ENCODE measurements around the gene CRABP1. TPM values are rescaled to one million over a fixed set of nuclear protein-coding genes. Genes with fewer than 3 reads are reported as not detected.

CRABP1 gene
- total RNA-seq, 5 donors from 2014 or later (not counting 1 experiment from before 2014, with no cell fraction given) = 0.47 to 0.99 TPM; not detected in 3

- no peak for ATAC-seq (replicated peaks in 1 of 4)
- peaks cover 0 to 11% of the 10 kb centered on the region in 2 experiments for H3K27me3 ChIP-seq (replicated peaks in 1 of 2; ENCODE audit: control insufficient read depth in 2 of 2, extremely low read depth in 1 of 2, insufficient read depth in 2 of 2, low read length in 1 of 2)
- Mint-ChIP-seq H3K9me3 (no peaks in the 10 kb centered on the region), H3K36me3 (no peaks in the 10 kb centered on the region), H3K4me1 (no peaks in the 10 kb centered on the region), H3K27me3 (peaks cover 8 to 23% of the 10 kb centered on the region in 2 donors), H3K27ac (no peak overlapping the region), H3K4me3 (no peak overlapping the region)
- H3K4me1 ChIP-seq (ENCODE audit: control insufficient read depth in 1 of 2, extremely low read depth in 1 of 2, insufficient read depth in 2 of 2, low read length in 2 of 2) = no peaks in the 10 kb centered on the region
- peak in 1 of 35 experiments; percentile 16 for DNase-seq
- POLR2A ChIA-PET = no interaction called here
- CTCF ChIA-PET = interaction anchor here in 1 of 2 donors (0.6 kb wide), 1 partner anchor 42 kb away, joined by 6 read pairs; no protein-coding TSS in a partner anchor
- no peaks in the 10 kb centered on the region for H3K9me3 ChIP-seq
- no peaks in the 10 kb centered on the region for H3K36me3 ChIP-seq (ENCODE audit: control insufficient read depth in 2 of 2, extremely low read depth in 1 of 2, insufficient read depth in 1 of 2, low read length in 1 of 2)
- H3K27ac ChIP-seq (ENCODE audit: low read length) = no peak overlapping the region
- WGBS (ENCODE audit: insufficient coverage) = no CpG with 5 or more reads among the region's 4 CpGs
- H3K4me3 ChIP-seq (ENCODE audit: control insufficient read depth in 1 of 2, extremely low read depth in 1 of 2, low read length in 1 of 2) = no peak overlapping the region
These were observed 12.9 kb downstream of the CRABP1 start for GRCh38 chr15:78353093-78353492.

- Histone ChIP-seq H3K9me3 (no peaks in the 10 kb centered on the region), H3K36me3 (ENCODE audit: control insufficient read depth in 2 of 2, extremely low read depth in 1 of 2, insufficient read depth in 1 of 2, low read length in 1 of 2) (no peaks in the 10 kb centered on the region), H3K4me1 (ENCODE audit: control insufficient read depth in 1 of 2, extremely low read depth in 1 of 2, insufficient read depth in 2 of 2, low read length in 2 of 2) (no peaks in the 10 kb centered on the region), H3K27me3 (replicated peaks in 1 of 2; ENCODE audit: control insufficient read depth in 2 of 2, extremely low read depth in 1 of 2, insufficient read depth in 2 of 2, low read length in 1 of 2) (peaks cover 0 to 4% of the 10 kb centered on the region in 2 experiments), H3K27ac (ENCODE audit: low read length) (no peak overlapping the region), H3K4me3 (ENCODE audit: control insufficient read depth in 1 of 2, extremely low read depth in 1 of 2, low read length in 1 of 2) (no peak overlapping the region)
- WGBS (ENCODE audit: insufficient coverage) = 88% methylated on average over 4 of the region's 8 CpGs
- Mint-ChIP-seq H3K36me3 (no peaks in the 10 kb centered on the region), H3K27ac (no peak overlapping the region), H3K9me3 (no peaks in the 10 kb centered on the region), H3K27me3 (peaks cover 7 to 19% of the 10 kb centered on the region in 2 donors), H3K4me3 (no peak overlapping the region), H3K4me1 (no peaks in the 10 kb centered on the region)
- CTCF ChIA-PET = interaction anchor here in 1 of 2 donors (0.7 kb wide), 2 partner anchors 10 to 56 kb away, joined by 3 to 4 read pairs; no protein-coding TSS in a partner anchor
- POLR2A ChIA-PET = no interaction called here
- DNase-seq (no peak), ATAC-seq (replicated peaks in 1 of 4) (no peak)
These were observed 15.0 kb downstream of the CRABP1 start for GRCh38 chr15:78355177-78355576.

GRCh38 chr15:78358102-78358870 lies 18.1 kb downstream of the CRABP1 start:
- Mint-ChIP-seq H3K4me1 (no peaks in the 10 kb centered on the region), H3K36me3 (no peaks in the 10 kb centered on the region), H3K4me3 (no peak overlapping the region), H3K27me3 (peaks cover 7 to 19% of the 10 kb centered on the region in 2 donors), H3K9me3 (no peaks in the 10 kb centered on the region), H3K27ac (no peak overlapping the region)
- ChIA-PET POLR2A (no interaction called here), CTCF (no interaction called here)
- no peak for ATAC-seq (replicated peaks in 1 of 4)
- Histone ChIP-seq H3K4me3 (ENCODE audit: control insufficient read depth in 1 of 2, extremely low read depth in 1 of 2, low read length in 1 of 2) (no peak overlapping the region), H3K9me3 (no peaks in the 10 kb centered on the region), H3K27ac (ENCODE audit: low read length) (no peak overlapping the region), H3K4me1 (ENCODE audit: control insufficient read depth in 1 of 2, extremely low read depth in 1 of 2, insufficient read depth in 2 of 2, low read length in 2 of 2) (no peaks in the 10 kb centered on the region), H3K36me3 (ENCODE audit: control insufficient read depth in 2 of 2, extremely low read depth in 1 of 2, insufficient read depth in 1 of 2, low read length in 1 of 2) (no peaks in the 10 kb centered on the region), H3K27me3 (replicated peaks in 1 of 2; ENCODE audit: control insufficient read depth in 2 of 2, extremely low read depth in 1 of 2, insufficient read depth in 2 of 2, low read length in 1 of 2) (peaks cover 0 to 8% of the 10 kb centered on the region in 2 experiments)
- no peak for DNase-seq
- WGBS (ENCODE audit: insufficient coverage) = no CpG with 5 or more reads among the region's 6 CpGs

- no peak for ATAC-seq (replicated peaks in 1 of 4)
- no peaks in the 10 kb centered on the region for H3K9me3 ChIP-seq
- H3K27ac ChIP-seq (ENCODE audit: low read length) = no peak overlapping the region
- peaks cover 7 to 19% of the 10 kb centered on the region in 2 donors for H3K27me3 Mint-ChIP-seq
- no peak overlapping the region for H3K4me3 Mint-ChIP-seq
- H3K9me3 Mint-ChIP-seq = no peaks in the 10 kb centered on the region
- no CpG with 5 or more reads among the region's 3 CpGs for WGBS (ENCODE audit: insufficient coverage)
- H3K27ac Mint-ChIP-seq = peak overlapping the region in 1 of 2 donors; percentile 3
- H3K4me3 ChIP-seq (ENCODE audit: control insufficient read depth in 1 of 2, extremely low read depth in 1 of 2, low read length in 1 of 2) = no peak overlapping the region
- no peaks in the 10 kb centered on the region for H3K4me1 Mint-ChIP-seq
- ChIA-PET POLR2A (no interaction called here), CTCF (no interaction called here)
- no peaks in the 10 kb centered on the region for H3K36me3 ChIP-seq (ENCODE audit: control insufficient read depth in 2 of 2, extremely low read depth in 1 of 2, insufficient read depth in 1 of 2, low read length in 1 of 2)
- H3K36me3 Mint-ChIP-seq = no peaks in the 10 kb centered on the region
- no peaks in the 10 kb centered on the region for H3K4me1 ChIP-seq (ENCODE audit: control insufficient read depth in 1 of 2, extremely low read depth in 1 of 2, insufficient read depth in 2 of 2, low read length in 2 of 2)
- H3K27me3 ChIP-seq (replicated peaks in 1 of 2; ENCODE audit: control insufficient read depth in 2 of 2, extremely low read depth in 1 of 2, insufficient read depth in 2 of 2, low read length in 1 of 2) = peaks cover 0 to 9% of the 10 kb centered on the region in 2 experiments
- no peak for DNase-seq
These were observed 19.1 kb downstream of the CRABP1 start for GRCh38 chr15:78359041-78359808.

- CTCF ChIA-PET = no interaction called here
- POLR2A ChIA-PET = no interaction called here
These were observed 20.2 kb downstream of the CRABP1 start for GRCh38 chr15:78360367-78360801.

GRCh38 chr15:78360958-78361718 lies 21.0 kb downstream of the CRABP1 start:
- ATAC-seq (replicated peaks in 1 of 4) (no peak), DNase-seq (no peak)
- H3K4me1 Mint-ChIP-seq = no peaks in the 10 kb centered on the region
- no peaks in the 10 kb centered on the region for H3K36me3 Mint-ChIP-seq
- Histone ChIP-seq H3K4me1 (ENCODE audit: control insufficient read depth in 1 of 2, extremely low read depth in 1 of 2, insufficient read depth in 2 of 2, low read length in 2 of 2) (no peaks in the 10 kb centered on the region), H3K9me3 (no peaks in the 10 kb centered on the region), H3K4me3 (ENCODE audit: control insufficient read depth in 1 of 2, extremely low read depth in 1 of 2, low read length in 1 of 2) (no peak overlapping the region), H3K36me3 (ENCODE audit: control insufficient read depth in 2 of 2, extremely low read depth in 1 of 2, insufficient read depth in 1 of 2, low read length in 1 of 2) (no peaks in the 10 kb centered on the region), H3K27ac (ENCODE audit: low read length) (no peak overlapping the region), H3K27me3 (replicated peaks in 1 of 2; ENCODE audit: control insufficient read depth in 2 of 2, extremely low read depth in 1 of 2, insufficient read depth in 2 of 2, low read length in 1 of 2) (peaks cover 0 to 13% of the 10 kb centered on the region in 2 experiments)
- H3K9me3 Mint-ChIP-seq = no peaks in the 10 kb centered on the region
- H3K27me3 Mint-ChIP-seq = peaks cover 7 to 12% of the 10 kb centered on the region in 2 donors
- CTCF ChIA-PET = no interaction called here
- POLR2A ChIA-PET = no interaction called here
- no peak overlapping the region for H3K27ac Mint-ChIP-seq
- 76% methylated on average over 8 of the region's 8 CpGs for WGBS (ENCODE audit: insufficient coverage)
- H3K4me3 Mint-ChIP-seq = no peak overlapping the region

More at GRCh38 chr15:78360367-78360801, 20.2 kb downstream of the CRABP1 start:
- Histone ChIP-seq H3K4me3 (ENCODE audit: control insufficient read depth in 1 of 2, extremely low read depth in 1 of 2, low read length in 1 of 2) (no peak overlapping the region), H3K4me1 (ENCODE audit: control insufficient read depth in 1 of 2, extremely low read depth in 1 of 2, insufficient read depth in 2 of 2, low read length in 2 of 2) (no peaks in the 10 kb centered on the region), H3K27ac (ENCODE audit: low read length) (no peak overlapping the region), H3K9me3 (no peaks in the 10 kb centered on the region), H3K27me3 (replicated peaks in 1 of 2; ENCODE audit: control insufficient read depth in 2 of 2, extremely low read depth in 1 of 2, insufficient read depth in 2 of 2, low read length in 1 of 2) (peaks cover 0 to 7% of the 10 kb centered on the region in 2 experiments), H3K36me3 (ENCODE audit: control insufficient read depth in 2 of 2, extremely low read depth in 1 of 2, insufficient read depth in 1 of 2, low read length in 1 of 2) (no peaks in the 10 kb centered on the region)
- WGBS (ENCODE audit: insufficient coverage) = 73% methylated on average over 6 of the region's 6 CpGs
- DNase-seq (no peak), ATAC-seq (replicated peaks in 1 of 4) (no peak)
- Mint-ChIP-seq H3K4me1 (no peaks in the 10 kb centered on the region), H3K9me3 (no peaks in the 10 kb centered on the region), H3K27ac (no peak overlapping the region), H3K4me3 (no peak overlapping the region), H3K27me3 (peaks cover 7 to 11% of the 10 kb centered on the region in 2 donors), H3K36me3 (no peaks in the 10 kb centered on the region)
